ENCODE data around the gene EGFL7. TPM values are rescaled to one million over a fixed set of nuclear protein-coding genes. Genes with fewer than 3 reads are reported as not detected.

Gene EGFL7
- 38.8 TPM for polyA plus RNA-seq (ENCODE audit: insufficient read length)
- long read RNA-seq, donor 1, transcript EGFL7-202 (9 exons, 1,282 nt), result major isoform, 21 of 104 reads
- long read RNA-seq, donor 1, transcript EGFL7-204 (10 exons, 1,529 nt), result minor isoform, 17 of 104 reads
- long read RNA-seq, donor 1, partial matches to known transcripts, result 19 of 104 reads
- long read RNA-seq, donor 1, other reads (novel, unspliced or antisense), result 46 of 104 reads
- long read RNA-seq, donor 2, transcript EGFL7-204 (10 exons, 1,529 nt), result major isoform, 8 of 32 reads
- long read RNA-seq, donor 2, partial matches to known transcripts, result 21 of 32 reads
- long read RNA-seq, donor 2, other reads (novel, unspliced or antisense), result 0 of 32 reads
- long read RNA-seq, donor 3, transcript EGFL7-204 (10 exons, 1,529 nt), result major isoform, 9 of 28 reads
- long read RNA-seq, donor 3, transcript EGFL7-202 (9 exons, 1,282 nt), result minor isoform, 6 of 28 reads
- long read RNA-seq, donor 3, partial matches to known transcripts, result 13 of 28 reads
- long read RNA-seq, donor 3, other reads (novel, unspliced or antisense), result 0 of 28 reads
- long read RNA-seq, donor 4, partial matches to known transcripts, result 6 of 8 reads
- long read RNA-seq, donor 4, other reads (novel, unspliced or antisense), result 0 of 8 reads
- long read RNA-seq, donor 5, transcript EGFL7-204 (10 exons, 1,529 nt), result major isoform, 27 of 128 reads
- long read RNA-seq, donor 5, transcript EGFL7-202 (9 exons, 1,282 nt), result minor isoform, 18 of 128 reads
- long read RNA-seq, donor 5, partial matches to known transcripts, result 75 of 128 reads
- long read RNA-seq, donor 5, other reads (novel, unspliced or antisense), result 7 of 128 reads
- long read RNA-seq, donor 6, transcript EGFL7-204 (10 exons, 1,529 nt), result major isoform, 19 of 48 reads
- long read RNA-seq, donor 6, transcript EGFL7-202 (9 exons, 1,282 nt), result minor isoform, 9 of 48 reads
- long read RNA-seq, donor 6, partial matches to known transcripts, result 20 of 48 reads
- long read RNA-seq, donor 6, other reads (novel, unspliced or antisense), result 0 of 48 reads
- long read RNA-seq, donor 7, transcript EGFL7-202 (9 exons, 1,282 nt), result minor isoform, 11 of 57 reads
- long read RNA-seq, donor 7, transcript EGFL7-204 (10 exons, 1,529 nt), result major isoform, 24 of 57 reads
- long read RNA-seq, donor 7, partial matches to known transcripts, result 21 of 57 reads
- long read RNA-seq, donor 7, other reads (novel, unspliced or antisense), result 0 of 57 reads
- long read RNA-seq, donor 8, transcript EGFL7-204 (10 exons, 1,529 nt), result major isoform, 6 of 12 reads
- long read RNA-seq, donor 8, transcript EGFL7-202 (9 exons, 1,282 nt), result major isoform, 6 of 12 reads
- long read RNA-seq, donor 8, partial matches to known transcripts, result 0 of 12 reads
- long read RNA-seq, donor 8, other reads (novel, unspliced or antisense), result 0 of 12 reads

GRCh38 chr9:136662656-136663581, at the start of gene EGFL7:
EGFL7 (plus strand) TSS chr9:136662916; CDS start chr9:136668283, 5,367 bp downstream.
- DNase-seq, result no peak

GRCh38 chr9:136613824-136614371, 48.8 kb upstream of the EGFL7 start:
- DNase-seq, result no peak

GRCh38 chr9:136614372-136614922, 48.3 kb upstream of the EGFL7 start:
- DNase-seq, result no peak

GRCh38 chr9:136614967-136615623, 47.6 kb upstream of the EGFL7 start:
- no peak for DNase-seq

- no peak for DNase-seq
Observed at GRCh38 chr9:136615631-136616306, 46.9 kb upstream of the EGFL7 start.

GRCh38 chr9:136616307-136616635, 46.4 kb upstream of the EGFL7 start:
- no peak for DNase-seq

- DNase-seq, result no peak
Observed at GRCh38 chr9:136616948-136617695, 45.6 kb upstream of the EGFL7 start.

GRCh38 chr9:136617746-136618579, 44.8 kb upstream of the EGFL7 start:
- DNase-seq, result no peak

GRCh38 chr9:136618580-136619547, 43.9 kb upstream of the EGFL7 start:
- no peak for DNase-seq

- no peak for DNase-seq
Observed at GRCh38 chr9:136619742-136620440, 42.8 kb upstream of the EGFL7 start.

GRCh38 chr9:136620441-136621018, 42.2 kb upstream of the EGFL7 start:
- no peak for DNase-seq

- no peak for DNase-seq
Observed at GRCh38 chr9:136621019-136621733, 41.5 kb upstream of the EGFL7 start.

- DNase-seq, result no peak
Observed at GRCh38 chr9:136621734-136622093, 41.0 kb upstream of the EGFL7 start.

GRCh38 chr9:136622538-136622948, 40.2 kb upstream of the EGFL7 start:
- DNase-seq, result no peak

Measured in left kidney (tissue), 8 donors.